Heart left ventricle (tissue), 16 donors: ENCODE data around the gene SGIP1. TPM values are rescaled to one million over a fixed set of nuclear protein-coding genes. Genes with fewer than 3 reads are reported as not detected.

Experiments used
- ATAC-seq, 4 donors: fragments of 200-7000 bp; cut with Tn5 transposase; one replicate each; pipeline ENCODE4 v1.9.1; 2020 to 2022; ENCODE audit warnings: moderate library complexity in 4 of 4, mild to moderate bottlenecking in 3 of 4, moderate number of reproducible peaks in 1 of 4
- DNase-seq, 5 donors: peaks; one replicate each; pipeline ENCODE4 v3.0.0-alpha.2; 2020
- H3K27ac ChIP-seq, 12 donors: fragments of 200-600 bp; sonication (generic) in 4 of 12; one replicate each; pipeline versions ENCODE4 v1.5.0 to v1.8.0; 2016 to 2022; ENCODE audit warnings: mild to moderate bottlenecking in 2 of 12
- H3K27me3 ChIP-seq, 9 donors: fragments of 200-600 bp; sonication (generic) in 2 of 9; one replicate each; pipeline versions ENCODE4 v1.5.1 to v1.8.0; 2016 to 2022; ENCODE audit warnings: mild to moderate bottlenecking in 3 of 9
- H3K36me3 ChIP-seq, 9 donors: fragments of 200-600 bp; sonication (generic) in 2 of 9; one replicate each; pipeline versions ENCODE4 v1.5.0 to v1.8.0; 2018 to 2022; ENCODE audit warnings: mild to moderate bottlenecking in 2 of 9
- H3K4me1 ChIP-seq, 12 donors: fragments of 200-600 bp; sonication (generic) in 4 of 12; one replicate each; pipeline versions ENCODE4 v1.5.0 to v1.8.0; 2016 to 2022; ENCODE audit warnings: mild to moderate bottlenecking in 3 of 12
- H3K4me3 ChIP-seq, 12 donors: fragments of 200-600 bp; sonication (generic) in 4 of 12; one replicate each; pipeline versions ENCODE4 v1.5.0 to v1.8.0; 2017 to 2022; ENCODE audit warnings: mild to moderate bottlenecking in 9 of 12, moderate library complexity in 4 of 12
- H3K9me3 ChIP-seq, 12 donors: fragments of 200-600 bp; sonication (generic) in 4 of 12; one replicate each; pipeline versions ENCODE4 v1.5.0 to v1.8.0; 2016 to 2022; ENCODE audit warnings: mild to moderate bottlenecking in 1 of 12
- POLR2A ChIP-seq, 2 donors: fragments of 450-650 bp; IDR thresholded peaks; one replicate each; pipeline ENCODE4 v1.6.1; 2017; ENCODE audit warnings: antibody characterized with exemption in 2 of 2, mild to moderate bottlenecking in 2 of 2, moderate library complexity in 2 of 2
- WGBS, 4 donors: extraction: QIAGEN DNeasy Blood & Tissue Kit in 2 of 4; methylation state at CpG; one replicate each; pipeline versions ENCODE4 v1.1.5 to v1.1.7; 2013 to 2018; 5-methylcytosine and 5-hydroxymethylcytosine counted together
- intact Hi-C, 10 donors: fragments of 100-400 bp; cut with DNase I; formaldehyde crosslinking; loops; one replicate each; pipeline versions ENCODE4 v1.11.1 to v1.14.2; 2022
- polyA plus RNA-seq, 2 donors: library from polyadenylated mRNA; stranded (reverse); fragments of 200-250 nt; gene quantifications; one replicate each; pipeline ENCODE4 v1.2.3, GENCODE V29; 2013
- total RNA-seq, 9 donors: library from RNA; depleted of rRNA in 2 of 9; stranded (reverse); fragments of >200 nt in 2 of 9; fragmentation: NEBNext Ultra II Directional in 3 of 9; extraction: Animal tissue kit (Norgen Biotek cat#: 25700) in 3 of 9; gene quantifications; one replicate each; pipeline versions ENCODE4 v1.1.0 to v1.2.4, GENCODE V29; 2016 to 2023
- TF ChIP-seq, protein P1 (sequence below), 12 donors: fragments of 200-600 bp; sonication (generic) in 4 of 12; IDR thresholded peaks; one replicate each; pipeline versions ENCODE4 v1.5.0 to v1.8.0; 2018 to 2022; ENCODE audit warnings: antibody characterized with exemption in 12 of 12, mild to moderate bottlenecking in 5 of 12
- donor health status: ischemic (EF 13 %, LVEDD 7.1; RV severe dilation, severe dysfunction).
- donor health status: healthy with polysubstance abuse.
- donor health status: DM: no; HTN: yes; CAD: no.
- donor health status: DM: no; HTN: no; CAD: no.
- donor health status: ischemic (EF 25% LVEDD 6.9; RV normal size, moderate dysfunction).
- donor health status: ischemic (EF 25% LVEDD 5.7; RV mildly dilated, moderate dysfunction).
- donor health status: healthy.
- donor health status: DM: yes; HTN: yes; CAD: no.
- donor health status: ischemic (EF 35%, LVEDD 5.7; RV mildly dilated, moderate dysfunction).
- donor health status: nonischemic (EF 11% LVEDD 7.7; RV severe dilation, severe dysfunction).
- donor health status: DM: yes; HTN: yes; CAD: no.
- donor health status: PGD.
- donor health status: ischemic (EF 29% LVEDD 5.4; RV normal size, mild dysfunction).
- donor health status: nonischemic (EF 23%, LVEDD 6.1; RV moderate dilation, normal function).

SGIP1 gene
- total and polyA plus RNA-seq, 11 donors: 2.1 to 17.3 (median 5.0) TPM

DNA sequence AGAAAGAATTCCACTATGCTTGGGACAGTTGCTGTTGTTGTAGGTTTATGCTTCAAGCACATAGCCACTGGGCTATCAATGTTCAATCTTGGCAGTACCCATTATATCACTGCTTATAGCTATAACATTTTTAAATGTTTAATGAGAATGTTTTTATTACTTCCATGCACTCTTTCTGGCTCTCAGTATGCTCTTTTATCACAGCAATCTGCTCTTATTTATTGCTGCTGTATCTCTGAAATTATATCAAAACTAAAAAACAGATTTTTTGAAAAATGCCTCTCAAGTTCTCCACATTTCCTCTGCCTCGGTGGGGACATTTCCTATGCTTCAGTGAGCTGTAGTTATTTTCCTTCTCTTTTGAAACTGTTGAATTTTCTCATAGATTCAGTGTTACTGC is 5.4 kb upstream of the SGIP1 start:
- WGBS, 4 donors: 43 to 63% (median 54%) methylated on average over 1 of the region's 1 CpG
- TF ChIP-seq, protein P1, sequence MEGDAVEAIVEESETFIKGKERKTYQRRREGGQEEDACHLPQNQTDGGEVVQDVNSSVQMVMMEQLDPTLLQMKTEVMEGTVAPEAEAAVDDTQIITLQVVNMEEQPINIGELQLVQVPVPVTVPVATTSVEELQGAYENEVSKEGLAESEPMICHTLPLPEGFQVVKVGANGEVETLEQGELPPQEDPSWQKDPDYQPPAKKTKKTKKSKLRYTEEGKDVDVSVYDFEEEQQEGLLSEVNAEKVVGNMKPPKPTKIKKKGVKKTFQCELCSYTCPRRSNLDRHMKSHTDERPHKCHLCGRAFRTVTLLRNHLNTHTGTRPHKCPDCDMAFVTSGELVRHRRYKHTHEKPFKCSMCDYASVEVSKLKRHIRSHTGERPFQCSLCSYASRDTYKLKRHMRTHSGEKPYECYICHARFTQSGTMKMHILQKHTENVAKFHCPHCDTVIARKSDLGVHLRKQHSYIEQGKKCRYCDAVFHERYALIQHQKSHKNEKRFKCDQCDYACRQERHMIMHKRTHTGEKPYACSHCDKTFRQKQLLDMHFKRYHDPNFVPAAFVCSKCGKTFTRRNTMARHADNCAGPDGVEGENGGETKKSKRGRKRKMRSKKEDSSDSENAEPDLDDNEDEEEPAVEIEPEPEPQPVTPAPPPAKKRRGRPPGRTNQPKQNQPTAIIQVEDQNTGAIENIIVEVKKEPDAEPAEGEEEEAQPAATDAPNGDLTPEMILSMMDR (IDR thresholded peaks at IDR 0.05): no peak
- no peak for TF ChIP-seq POLR2A (IDR thresholded peaks at IDR 0.05)
- peak overlapping the region in 3 of 12 donors; percentile 7 to 28 (median 21) for H3K27ac ChIP-seq
- peaks cover 0 to 11% (median 0%) of the 10 kb centered on the region in 9 donors for H3K27me3 ChIP-seq
- no peak overlapping the region for H3K4me3 ChIP-seq
- no peak for ATAC-seq
- no peaks in the 10 kb centered on the region for H3K9me3 ChIP-seq
- intact Hi-C loops: loop anchor here in 1 of 10 donors (10.0 kb wide), 1 partner anchor 196 kb away; no protein-coding TSS in a partner anchor
- no peak for DNase-seq
- peaks cover 0 to 23% (median 6%) of the 10 kb centered on the region in 12 donors for H3K4me1 ChIP-seq
- no peaks in the 10 kb centered on the region for H3K36me3 ChIP-seq

DNA sequence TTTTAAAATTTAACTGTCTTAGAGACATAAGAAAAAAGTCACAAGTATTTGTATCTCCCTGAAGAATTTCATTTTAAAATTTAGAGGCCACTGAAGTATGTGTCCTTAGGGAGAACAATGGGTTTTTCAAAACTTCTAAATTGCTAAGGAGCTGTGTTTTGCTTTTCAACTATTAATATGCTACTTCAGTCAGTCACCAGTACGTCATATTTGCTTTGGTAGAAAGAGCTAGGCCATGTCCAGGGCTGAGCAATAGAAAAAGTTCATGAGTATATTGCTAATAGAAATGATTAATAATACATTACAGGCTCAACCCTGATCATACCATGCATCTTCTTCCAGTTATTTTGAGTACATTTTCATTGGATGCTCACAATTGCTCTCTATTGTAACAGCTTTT is 1.7 kb upstream of the SGIP1 start:
- Histone ChIP-seq H3K4me1 (peaks cover 0 to 39% (median 9%) of the 10 kb centered on the region in 12 donors), H3K4me3 (peak overlapping the region in 5 of 12 donors; percentile 49 to 67 (median 54)), H3K36me3 (no peaks in the 10 kb centered on the region), H3K27me3 (peaks cover 0 to 11% (median 0%) of the 10 kb centered on the region in 9 donors), H3K27ac (peak overlapping the region in 10 of 12 donors; percentile 69 to 86 (median 79)), H3K9me3 (no peaks in the 10 kb centered on the region)
- TF ChIP-seq, protein P1 (IDR thresholded peaks at IDR 0.05): no peak
- TF ChIP-seq POLR2A (IDR thresholded peaks at IDR 0.05): no peak
- no peak for DNase-seq
- ATAC-seq: no peak
- intact Hi-C loops: loop anchor here in 3 of 10 donors (5.0 to 10.0 kb wide), 3 partner anchors 143 to 195 kb away; no protein-coding TSS in a partner anchor
- WGBS, 4 donors: 70 to 82% (median 72%) methylated on average over 1 of the region's 1 CpG

- peak overlapping the region; percentile 69 to 86 (median 78) for H3K27ac ChIP-seq
- TF ChIP-seq, protein P1 (IDR thresholded peaks at IDR 0.05): no peak
- no peak for TF ChIP-seq POLR2A (IDR thresholded peaks at IDR 0.05)
- H3K36me3 ChIP-seq: no peaks in the 10 kb centered on the region
- H3K4me3 ChIP-seq: peak overlapping the region; percentile 36 to 67 (median 53)
- intact Hi-C loops: loop anchor here in 3 of 10 donors (5.0 to 10.0 kb wide), 3 partner anchors 142 to 194 kb away; no protein-coding TSS in a partner anchor
- WGBS, 4 donors: 4 to 9% (median 6%) methylated on average over 39 to 50 of the region's 50 CpGs
- H3K9me3 ChIP-seq: no peaks in the 10 kb centered on the region
- H3K27me3 ChIP-seq: peaks cover 0 to 11% (median 0%) of the 10 kb centered on the region in 9 donors
- ATAC-seq (peak; percentile 18 to 75 (median 54)), DNase-seq (peak; percentile 42 to 71 (median 54))
- H3K4me1 ChIP-seq: peaks cover 0 to 41% (median 11%) of the 10 kb centered on the region in 12 donors
These were observed 862 bp upstream of the SGIP1 start for GRCh38 chr1:66532798-66533783.

DNA sequence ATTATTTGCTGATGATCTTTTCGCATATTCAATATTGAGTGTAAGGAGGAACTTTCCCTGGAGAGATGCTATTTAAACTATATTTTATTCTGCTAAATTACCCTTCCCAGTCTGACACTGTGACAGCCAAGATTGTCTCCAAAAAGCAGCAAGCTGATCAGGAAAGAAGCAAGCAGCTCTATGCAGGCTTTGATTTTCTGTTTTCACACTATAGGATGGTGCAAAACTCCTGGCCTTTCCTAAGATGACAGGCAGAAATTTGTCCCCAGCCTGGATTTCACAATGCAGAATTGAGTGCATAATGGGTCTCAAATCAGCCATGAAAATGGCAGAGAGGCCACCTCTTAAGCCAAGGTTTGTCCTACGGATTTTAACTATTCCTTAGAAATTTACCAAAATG is 1.1 kb downstream of the SGIP1 start:
- H3K4me3 ChIP-seq: peak overlapping the region in 11 of 12 donors; percentile 38 to 67 (median 53)
- H3K36me3 ChIP-seq: no peaks in the 10 kb centered on the region
- DNase-seq: no peak
- no peak for TF ChIP-seq POLR2A (IDR thresholded peaks at IDR 0.05)
- TF ChIP-seq, protein P1 (IDR thresholded peaks at IDR 0.05): no peak
- H3K4me1 ChIP-seq: peaks cover 0 to 54% (median 16%) of the 10 kb centered on the region in 12 donors
- WGBS, 4 donors: 60 to 79% (median 66%) methylated on average over 2 of the region's 2 CpGs
- peaks cover 0 to 11% (median 0%) of the 10 kb centered on the region in 9 donors for H3K27me3 ChIP-seq
- intact Hi-C loops: loop anchor here in 1 of 10 donors (10.0 kb wide), 1 partner anchor 140 kb away; no protein-coding TSS in a partner anchor
- H3K9me3 ChIP-seq: no peaks in the 10 kb centered on the region
- ATAC-seq: no peak
- peak overlapping the region in 11 of 12 donors; percentile 13 to 86 (median 79) for H3K27ac ChIP-seq
